Activated T-cell treated with anti-CD3 and anti-CD28 coated beads for 1 hour (primary cell): ENCODE measurements around the gene GPR25.

Experiments used
- DNase-seq: peaks from one replicate; pipeline ENCODE4 v3.0.0-alpha.2; 2020; ENCODE audit warnings: low read depth

GPR25 gene

DNA sequence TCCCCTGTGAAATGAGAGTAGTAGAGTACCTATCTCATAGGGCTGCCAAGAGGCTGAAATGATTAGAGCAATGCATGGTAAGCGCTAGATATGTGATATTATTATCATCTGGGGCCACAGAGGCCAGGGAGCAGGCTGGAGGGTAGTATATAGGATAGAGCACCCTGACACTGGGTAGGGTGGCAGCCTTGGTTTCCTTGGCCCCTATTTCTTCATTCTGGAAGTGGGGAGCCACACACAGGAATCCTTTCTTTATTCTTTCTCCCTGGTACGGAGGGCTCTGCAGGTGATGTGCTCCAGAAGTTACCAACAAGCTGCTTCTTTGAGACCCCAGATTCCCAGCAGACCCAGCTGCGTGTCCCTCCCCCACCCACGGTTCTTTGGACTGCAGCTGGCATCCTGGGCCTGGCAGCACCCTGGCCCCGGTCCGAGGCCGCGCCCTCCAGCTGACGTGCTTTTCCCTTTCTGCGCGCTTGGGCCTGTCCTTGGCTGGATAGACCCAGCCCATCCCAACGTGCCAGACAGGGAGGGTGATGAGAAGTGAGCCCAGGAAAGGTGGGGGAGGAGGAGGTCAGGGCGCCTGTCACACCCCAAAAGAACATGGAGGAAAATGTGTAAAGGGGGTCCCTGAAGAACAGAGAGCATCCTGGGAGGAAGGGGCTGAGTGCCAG is 40.1 kb downstream of the GPR25 start:
- DNase-seq, result no peak

DNA sequence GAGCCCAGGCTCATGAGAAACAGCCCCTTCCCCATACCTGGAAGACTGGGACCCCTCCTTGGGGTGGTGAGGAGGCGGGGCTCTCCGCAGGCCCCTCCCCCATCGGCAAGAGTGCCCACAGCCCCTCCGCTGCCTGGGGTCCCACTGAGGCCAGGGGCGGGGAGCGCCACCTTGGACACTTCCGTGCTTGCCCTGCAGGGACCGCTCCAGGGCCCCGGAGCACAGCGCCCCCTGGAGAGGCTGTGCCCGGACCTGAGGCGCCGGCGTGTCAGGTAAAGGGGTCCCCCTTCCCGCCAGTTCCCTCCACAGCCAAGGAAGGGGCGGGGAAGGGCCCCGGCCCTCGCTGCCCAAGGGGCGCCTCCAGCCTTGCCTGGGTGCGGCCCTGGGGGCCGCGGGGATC is 43.4 kb downstream of the GPR25 start:
- no peak for DNase-seq

DNA sequence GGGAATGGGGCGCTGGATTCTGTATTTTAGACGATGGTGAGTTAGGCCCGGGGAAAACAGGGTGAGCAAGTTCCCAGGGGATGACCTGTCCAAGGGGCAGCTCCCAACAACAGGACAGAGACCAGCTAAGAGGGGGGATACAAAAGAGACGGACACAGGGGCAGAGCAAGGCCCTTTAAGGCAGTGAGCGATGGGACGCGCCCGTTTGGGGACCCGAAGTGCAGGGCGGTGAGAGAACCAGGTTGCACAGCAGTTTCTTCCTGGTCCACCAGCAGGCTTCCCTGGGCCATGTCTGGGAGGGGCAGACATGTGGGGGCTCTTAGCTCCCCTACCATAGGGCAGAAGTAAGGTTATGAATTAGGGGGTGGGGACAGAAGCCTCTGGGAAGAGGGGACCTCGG is 43.9 kb downstream of the GPR25 start:
- no peak for DNase-seq

DNA sequence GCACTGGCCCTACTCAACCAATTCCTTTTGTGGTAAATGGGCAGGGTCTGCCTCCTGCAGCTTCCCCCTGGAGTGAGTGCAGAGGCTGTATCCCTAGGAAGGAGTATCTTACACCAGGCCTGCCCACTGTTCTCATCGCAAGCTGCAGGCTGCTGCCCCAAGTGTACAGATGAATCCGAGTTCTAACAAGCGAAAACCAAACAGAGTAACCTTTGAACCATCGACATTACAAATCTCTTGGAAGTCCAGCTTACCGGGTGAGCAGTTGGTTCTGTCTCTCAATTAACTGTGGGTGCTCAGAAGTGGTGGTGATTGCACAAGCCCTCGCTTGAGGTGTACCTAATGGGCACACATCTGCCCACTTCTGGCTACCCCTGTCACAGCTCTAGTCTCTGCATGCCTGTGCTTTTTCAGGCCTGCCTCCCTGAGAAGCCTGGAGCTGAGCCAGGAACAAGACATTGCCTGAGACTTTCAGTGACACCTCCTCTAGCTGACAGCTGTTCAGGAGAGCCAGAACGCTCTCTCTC is 44.6 kb downstream of the GPR25 start:
- no peak for DNase-seq

DNA sequence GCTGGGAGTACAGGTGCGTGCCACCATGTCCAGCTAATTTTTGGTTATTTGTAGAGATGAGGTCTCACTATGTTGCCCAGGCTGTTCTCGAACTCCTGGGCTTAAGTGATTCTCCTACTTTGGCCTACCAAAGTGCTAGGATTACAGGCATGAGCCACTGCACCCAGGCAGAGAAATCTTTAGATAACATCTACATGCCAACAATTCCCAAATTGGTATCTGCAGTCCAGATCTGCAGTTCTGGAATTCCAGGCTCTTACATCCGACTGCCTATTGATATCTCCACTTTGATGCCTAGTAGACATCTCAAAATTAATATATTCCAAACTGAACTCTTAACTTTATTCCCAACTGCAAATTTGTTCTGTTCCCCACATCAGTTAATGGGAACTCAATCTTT is 45.2 kb downstream of the GPR25 start:
- no peak for DNase-seq

DNA sequence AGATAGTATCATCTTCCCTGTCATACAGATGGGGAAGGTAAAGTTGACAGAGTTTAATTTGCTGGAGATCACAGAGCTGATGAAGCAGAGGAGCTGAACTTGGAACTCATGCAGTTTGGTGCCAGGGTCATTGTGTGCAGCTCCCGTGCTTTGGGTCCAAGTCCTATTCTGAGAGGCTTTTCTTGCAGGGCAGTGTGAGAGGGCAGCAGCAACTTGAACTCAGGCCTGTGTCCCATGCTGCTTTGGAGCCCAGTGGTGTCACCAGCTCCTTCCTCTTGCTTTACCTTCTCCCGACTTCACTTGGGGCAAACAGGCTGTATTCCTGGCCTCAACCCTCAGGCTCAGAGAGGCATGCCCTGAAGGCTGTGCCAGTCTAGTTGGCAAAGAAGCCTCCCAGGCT is 46.6 kb downstream of the GPR25 start:
- DNase-seq, result no peak

DNA sequence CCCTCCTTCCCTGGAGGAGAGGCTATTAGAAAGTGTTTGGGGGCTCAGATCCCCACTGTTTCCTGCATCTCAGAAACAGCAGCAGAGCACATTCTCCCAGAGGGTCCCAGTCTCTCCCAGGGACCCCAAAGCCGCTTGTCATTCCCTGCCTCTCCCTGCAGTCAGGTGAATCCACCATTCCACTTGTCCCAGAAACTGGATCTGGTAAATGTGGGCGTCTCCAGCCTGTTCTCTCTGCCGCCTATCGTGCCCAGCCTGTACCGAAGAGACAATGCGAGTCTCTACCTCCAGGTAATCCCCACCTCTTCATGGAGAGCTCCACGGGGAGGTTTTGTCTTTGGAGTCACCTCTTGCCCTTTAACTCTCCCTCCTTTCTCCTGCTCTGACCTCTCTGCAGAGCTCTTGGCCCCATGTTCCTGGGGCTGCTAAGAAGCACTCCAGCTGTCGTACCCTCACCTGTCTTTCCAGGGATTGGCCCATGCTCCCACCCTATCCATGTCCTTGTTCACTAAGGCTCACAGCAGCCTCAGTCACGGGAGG is 48.9 kb downstream of the GPR25 start:
- no peak for DNase-seq

DNA sequence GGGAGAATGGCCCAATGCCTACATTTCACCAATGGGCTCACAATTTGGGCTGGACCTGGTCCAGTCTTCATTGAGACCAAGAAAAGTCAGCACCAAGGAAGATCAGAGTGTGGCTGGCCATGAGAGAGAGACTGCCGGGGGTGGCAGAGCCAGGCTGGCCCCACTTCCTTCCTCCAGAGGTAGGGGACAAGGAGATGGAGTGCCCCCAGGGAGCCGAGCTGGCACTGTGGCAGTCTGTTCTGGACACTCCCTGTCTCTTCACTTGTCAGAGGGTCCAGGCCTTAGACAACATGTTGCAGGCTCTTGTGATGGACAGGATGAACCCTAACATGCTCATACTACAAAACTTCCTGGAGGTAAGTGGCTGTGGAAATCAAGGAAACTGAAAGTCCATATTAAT is 49.6 kb downstream of the GPR25 start:
- no peak for DNase-seq

DNA sequence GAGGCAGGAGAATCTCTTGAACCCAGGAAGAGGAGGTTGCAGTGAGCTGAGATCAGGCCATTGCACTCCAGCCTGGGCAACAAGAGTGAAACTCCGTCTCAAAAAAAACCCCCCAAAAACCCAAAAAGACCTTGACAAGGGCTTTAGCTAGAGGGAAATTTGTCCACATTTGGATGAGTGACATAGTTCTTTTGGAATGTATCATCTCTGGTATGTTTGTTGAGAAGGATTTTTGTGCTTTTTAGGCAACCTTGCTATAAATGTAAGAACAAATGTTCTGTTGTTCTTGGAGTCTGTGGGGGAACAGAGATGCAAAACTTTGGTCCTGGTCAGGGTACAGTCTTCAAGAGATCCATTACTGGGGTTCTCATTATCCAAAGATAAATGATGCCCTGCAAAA is 50.8 kb downstream of the GPR25 start:
- no peak for DNase-seq
